NCI-H1417 (cell line): Measurements from ENCODE around the gene DNAJC27.
"Not testable (repeated sequence)": the region's sequence is repeated elsewhere in the genome, so short reads cannot be mapped to it uniquely, and the experiment has no call there.

ENCODE experiments used
- DNase-seq, 3 experiments: peaks; one replicate each; lab custom pipeline; 2025; lab: John Stamatoyannopoulos, UW

Gene DNAJC27

GRCh38 chr2:24971536-24972314, at the start of gene DNAJC27:
TSS of gene DNAJC27 (minus strand) at chr2:24971955. CDS start at chr2:24971904, 51 bp downstream.
- DNase-seq = peak; percentile 99 to 100 (median 99)

- no peak for DNase-seq
These were observed 46.9 kb upstream of the DNAJC27 start for GRCh38 chr2:25018681-25019080.

GRCh38 chr2:25014631-25015030, 42.9 kb upstream of the DNAJC27 start:
- DNase-seq = no peak

- not testable (repeated sequence) for DNase-seq
These were observed 39.6 kb upstream of the DNAJC27 start for GRCh38 chr2:25011342-25011741.

GRCh38 chr2:25009954-25010353, 38.2 kb upstream of the DNAJC27 start:
- peak in 1 of 3 experiments; percentile 54 for DNase-seq

- no peak for DNase-seq
These were observed 30.3 kb upstream of the DNAJC27 start for GRCh38 chr2:25002066-25002465.

- no peak for DNase-seq
These were observed 29.5 kb upstream of the DNAJC27 start for GRCh38 chr2:25001325-25001637.

- DNase-seq = no peak
These were observed 29.0 kb upstream of the DNAJC27 start for GRCh38 chr2:25000503-25001324.

GRCh38 chr2:25000036-25000435, 28.3 kb upstream of the DNAJC27 start:
- DNase-seq = no peak

GRCh38 chr2:24999097-24999496, 27.3 kb upstream of the DNAJC27 start:
- DNase-seq = not testable (repeated sequence)

GRCh38 chr2:24994146-24994724, 22.5 kb upstream of the DNAJC27 start:
- no peak for DNase-seq

- peak in 1 of 3 experiments; percentile 49 for DNase-seq
These were observed 21.8 kb upstream of the DNAJC27 start for GRCh38 chr2:24993406-24994145.

- DNase-seq = no peak
These were observed 14.6 kb upstream of the DNAJC27 start for GRCh38 chr2:24986372-24986771.

GRCh38 chr2:24985511-24985910, 13.8 kb upstream of the DNAJC27 start:
- peak in 1 of 3 experiments; percentile 49 for DNase-seq

GRCh38 chr2:24984912-24985311, 13.2 kb upstream of the DNAJC27 start:
- DNase-seq = peak in 2 of 3 experiments; percentile 76 to 93

- no peak for DNase-seq
These were observed 9.8 kb upstream of the DNAJC27 start for GRCh38 chr2:24981411-24982136.

- no peak for DNase-seq
These were observed 6.9 kb upstream of the DNAJC27 start for GRCh38 chr2:24978661-24979060.

- DNase-seq = no peak
These were observed 5.9 kb upstream of the DNAJC27 start for GRCh38 chr2:24977631-24978030.

GRCh38 chr2:24973812-24974211, 2.1 kb upstream of the DNAJC27 start:
- DNase-seq = no peak

GRCh38 chr2:24972315-24972961, 683 bp upstream of the DNAJC27 start:
- peak; percentile 51 to 89 (median 68) for DNase-seq

- DNase-seq = no peak
These were observed 544 bp downstream of the DNAJC27 start for GRCh38 chr2:24971286-24971535.
